Muscle layer of colon (tissue), 2 donors: ENCODE data around the gene NPLOC4.

Experiments used
- H3K27ac ChIP-seq: one replicate; pipeline ENCODE4 v1.7.0; 2013; ENCODE audit warnings: low read depth, mild to moderate bottlenecking, low read length, moderate library complexity
- H3K27me3 ChIP-seq, 2 donors: one replicate each; pipeline ENCODE4 v1.7.0; 2013; ENCODE audit warnings: low read length in 2 of 2, mild to moderate bottlenecking in 2 of 2; ENCODE audit not compliant: insufficient read depth in 2 of 2, control insufficient read depth in 1 of 2
- H3K36me3 ChIP-seq: one replicate; pipeline ENCODE4 v1.7.0; 2013; ENCODE audit warnings: mild to moderate bottlenecking, low read length; ENCODE audit not compliant: insufficient read depth
- H3K4me1 ChIP-seq: one replicate; pipeline ENCODE4 v1.7.0; 2013; ENCODE audit warnings: mild to moderate bottlenecking, low read length; ENCODE audit not compliant: insufficient read depth
- H3K4me3 ChIP-seq, 2 donors: one replicate each; pipeline ENCODE4 v1.7.0; 2013; ENCODE audit warnings: low read length in 2 of 2, low read depth in 1 of 2, mild to moderate bottlenecking in 1 of 2, moderate library complexity in 1 of 2
- H3K9ac ChIP-seq: one replicate; pipeline ENCODE4 v1.7.0; 2013; ENCODE audit warnings: low read length
- H3K9me3 ChIP-seq: one replicate; pipeline ENCODE4 v1.7.0; 2013; ENCODE audit warnings: mild to moderate bottlenecking, low read length
- donor health status: abdominal sarcoma.
- donor health status: Adenocarcinoma of cecum.

Gene NPLOC4

GRCh38 chr17:81558115-81558468, 78.8 kb downstream of the NPLOC4 start:
- Histone ChIP-seq H3K4me3 (no peak overlapping the region), H3K36me3 (peaks cover 50% of the 10 kb centered on the region), H3K9me3 (no peaks in the 10 kb centered on the region), H3K27ac (no peak overlapping the region), H3K27me3 (no peaks in the 10 kb centered on the region), H3K4me1 (peaks cover 11% of the 10 kb centered on the region), H3K9ac (no peak overlapping the region)

GRCh38 chr17:81557276-81558114, 79.4 kb downstream of the NPLOC4 start:
- Histone ChIP-seq H3K36me3 (peaks cover 46% of the 10 kb centered on the region), H3K4me3 (no peak overlapping the region), H3K4me1 (peaks cover 14% of the 10 kb centered on the region), H3K9ac (no peak overlapping the region), H3K27ac (no peak overlapping the region), H3K27me3 (no peaks in the 10 kb centered on the region), H3K9me3 (no peaks in the 10 kb centered on the region)

GRCh38 chr17:81556863-81557262, 80.0 kb downstream of the NPLOC4 start:
- Histone ChIP-seq H3K36me3 (peaks cover 41% of the 10 kb centered on the region), H3K9me3 (no peaks in the 10 kb centered on the region), H3K27me3 (no peaks in the 10 kb centered on the region), H3K4me3 (no peak overlapping the region), H3K4me1 (peaks cover 14% of the 10 kb centered on the region), H3K27ac (no peak overlapping the region), H3K9ac (no peak overlapping the region)

GRCh38 chr17:81556175-81556691, 80.7 kb downstream of the NPLOC4 start:
- Histone ChIP-seq H3K4me1 (peaks cover 18% of the 10 kb centered on the region), H3K4me3 (no peak overlapping the region), H3K27ac (no peak overlapping the region), H3K36me3 (peaks cover 37% of the 10 kb centered on the region), H3K27me3 (no peaks in the 10 kb centered on the region), H3K9me3 (no peaks in the 10 kb centered on the region), H3K9ac (no peak overlapping the region)

- H3K9me3 ChIP-seq: no peaks in the 10 kb centered on the region
- no peaks in the 10 kb centered on the region for H3K27me3 ChIP-seq
- no peak overlapping the region for H3K9ac ChIP-seq
- peaks cover 33% of the 10 kb centered on the region for H3K36me3 ChIP-seq
- H3K4me1 ChIP-seq: peaks cover 24% of the 10 kb centered on the region
- no peak overlapping the region for H3K27ac ChIP-seq
- peak overlapping the region in 1 of 2 donors; percentile 74 for H3K4me3 ChIP-seq
Measured at GRCh38 chr17:81553616-81554181, 83.2 kb downstream of the NPLOC4 start.

GRCh38 chr17:81553018-81553615, 83.8 kb downstream of the NPLOC4 start:
- no peaks in the 10 kb centered on the region for H3K9me3 ChIP-seq
- H3K4me3 ChIP-seq: peak overlapping the region; percentile 74 to 100
- peaks cover 24% of the 10 kb centered on the region for H3K4me1 ChIP-seq
- H3K27me3 ChIP-seq: no peaks in the 10 kb centered on the region
- H3K36me3 ChIP-seq: peaks cover 27% of the 10 kb centered on the region
- H3K27ac ChIP-seq: peak overlapping the region; percentile 91
- H3K9ac ChIP-seq: no peak overlapping the region

- peaks cover 23% of the 10 kb centered on the region for H3K36me3 ChIP-seq
- no peaks in the 10 kb centered on the region for H3K27me3 ChIP-seq
- no peak within 1 kb of the TSS for H3K9ac ChIP-seq
- peak within 1 kb of the TSS; percentile 91 for H3K27ac ChIP-seq
- H3K4me3 ChIP-seq: peak within 1 kb of the TSS; percentile 74 to 100
- no peaks in the 10 kb centered on the region for H3K9me3 ChIP-seq
- H3K4me1 ChIP-seq: peaks cover 24% of the 10 kb centered on the region
Measured at GRCh38 chr17:81552244-81553017, 84.5 kb downstream of the NPLOC4 start, which contains the start of gene FAAP100. Gene FAAP100, minus strand, starts transcription at chr17:81552353. Its CDS starts 23 bp downstream, at chr17:81552330.

- H3K27me3 ChIP-seq: no peaks in the 10 kb centered on the region
- H3K9ac ChIP-seq: no peak overlapping the region
- H3K4me1 ChIP-seq: peaks cover 24% of the 10 kb centered on the region
- H3K36me3 ChIP-seq: peaks cover 24% of the 10 kb centered on the region
- H3K27ac ChIP-seq: peak overlapping the region; percentile 91
- no peaks in the 10 kb centered on the region for H3K9me3 ChIP-seq
- peak overlapping the region; percentile 74 to 100 for H3K4me3 ChIP-seq
Measured at GRCh38 chr17:81551458-81552243, 85.3 kb downstream of the NPLOC4 start.

GRCh38 chr17:81550830-81551457, 86.0 kb downstream of the NPLOC4 start:
- no peaks in the 10 kb centered on the region for H3K9me3 ChIP-seq
- no peaks in the 10 kb centered on the region for H3K27me3 ChIP-seq
- no peak overlapping the region for H3K27ac ChIP-seq
- peaks cover 27% of the 10 kb centered on the region for H3K36me3 ChIP-seq
- no peak overlapping the region for H3K9ac ChIP-seq
- H3K4me1 ChIP-seq: peaks cover 24% of the 10 kb centered on the region
- peak overlapping the region; percentile 74 to 100 for H3K4me3 ChIP-seq

GRCh38 chr17:81550285-81550684, 86.6 kb downstream of the NPLOC4 start:
- Histone ChIP-seq H3K9ac (no peak overlapping the region), H3K4me1 (peaks cover 24% of the 10 kb centered on the region), H3K27me3 (no peaks in the 10 kb centered on the region), H3K4me3 (no peak overlapping the region), H3K9me3 (no peaks in the 10 kb centered on the region), H3K27ac (no peak overlapping the region), H3K36me3 (peaks cover 29% of the 10 kb centered on the region)
